ENCODE data around the gene UBE2E1. TPM values are rescaled to one million over a fixed set of nuclear protein-coding genes. Genes with fewer than 3 reads are reported as not detected.

Gene UBE2E1
- total and polyA plus RNA-seq, 10 donors: 62.6 to 106 (median 91.2) TPM

DNA sequence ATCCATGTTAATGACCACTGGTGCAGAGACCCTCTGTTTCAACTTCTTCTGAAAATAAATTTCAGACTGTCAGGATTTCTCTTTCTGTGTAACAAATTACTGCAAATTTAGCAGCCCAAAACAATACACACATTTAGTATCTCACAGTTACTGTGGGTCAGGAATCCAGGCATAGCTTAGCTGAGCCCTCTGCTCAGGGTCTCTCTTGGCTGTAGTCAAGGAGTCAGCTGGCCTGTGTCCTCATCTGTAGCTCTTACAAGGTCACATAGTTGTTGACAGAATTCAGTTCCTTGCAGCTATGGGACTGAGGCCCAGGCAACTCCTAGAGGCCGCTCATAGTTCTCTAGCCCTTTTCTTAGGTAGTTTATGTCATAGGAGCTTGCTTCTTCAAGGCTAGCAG, 59.2 kb downstream of the UBE2E1 start:
- no peak for TF ChIP-seq POLR2AphosphoS5 (IDR thresholded peaks at IDR 0.05)
- TF ChIP-seq POLR2A (IDR thresholded peaks at IDR 0.05): no peak
- TF ChIP-seq, protein P1, sequence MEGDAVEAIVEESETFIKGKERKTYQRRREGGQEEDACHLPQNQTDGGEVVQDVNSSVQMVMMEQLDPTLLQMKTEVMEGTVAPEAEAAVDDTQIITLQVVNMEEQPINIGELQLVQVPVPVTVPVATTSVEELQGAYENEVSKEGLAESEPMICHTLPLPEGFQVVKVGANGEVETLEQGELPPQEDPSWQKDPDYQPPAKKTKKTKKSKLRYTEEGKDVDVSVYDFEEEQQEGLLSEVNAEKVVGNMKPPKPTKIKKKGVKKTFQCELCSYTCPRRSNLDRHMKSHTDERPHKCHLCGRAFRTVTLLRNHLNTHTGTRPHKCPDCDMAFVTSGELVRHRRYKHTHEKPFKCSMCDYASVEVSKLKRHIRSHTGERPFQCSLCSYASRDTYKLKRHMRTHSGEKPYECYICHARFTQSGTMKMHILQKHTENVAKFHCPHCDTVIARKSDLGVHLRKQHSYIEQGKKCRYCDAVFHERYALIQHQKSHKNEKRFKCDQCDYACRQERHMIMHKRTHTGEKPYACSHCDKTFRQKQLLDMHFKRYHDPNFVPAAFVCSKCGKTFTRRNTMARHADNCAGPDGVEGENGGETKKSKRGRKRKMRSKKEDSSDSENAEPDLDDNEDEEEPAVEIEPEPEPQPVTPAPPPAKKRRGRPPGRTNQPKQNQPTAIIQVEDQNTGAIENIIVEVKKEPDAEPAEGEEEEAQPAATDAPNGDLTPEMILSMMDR (IDR thresholded peaks at IDR 0.05 in 8 of 11, conservative IDR thresholded peaks at IDR 0.05 in 3 of 11): no peak
- H3K4me1 ChIP-seq: peaks cover 23 to 84% (median 42%) of the 10 kb centered on the region in 6 donors
- no peaks in the 10 kb centered on the region for H3K9me3 ChIP-seq
- H3K36me3 ChIP-seq: peaks cover 0 to 11% (median 4%) of the 10 kb centered on the region in 6 donors
- H3K4me3 ChIP-seq: no peak overlapping the region
- no peak for DNase-seq
- intact Hi-C loops (cut with DNase I; ENCODE audit: low total_unique reads): no loop called here
- H3K27ac ChIP-seq: peak overlapping the region in 3 of 8 donors; percentile 4 to 19 (median 7)
- H3K27me3 ChIP-seq (replicated peaks in 1 of 7): no peaks in the 10 kb centered on the region
- 64 to 90% (median 84%) methylated on average over 1 of the region's 1 CpG for WGBS, 5 donors

- 61 to 73% (median 67%) methylated on average over 6 of the region's 6 CpGs for WGBS, 5 donors
- no peak for DNase-seq
These were observed 60.0 kb downstream of the UBE2E1 start for GRCh38 chr3:23865595-23866396.

GRCh38 chr3:23867400-23867799, 61.6 kb downstream of the UBE2E1 start:
- H3K36me3 ChIP-seq: no peaks in the 10 kb centered on the region
- no peak for DNase-seq

More at GRCh38 chr3:23865595-23866396, 60.0 kb downstream of the UBE2E1 start:
- Histone ChIP-seq H3K27me3 (replicated peaks in 1 of 7) (no peaks in the 10 kb centered on the region), H3K9me3 (no peaks in the 10 kb centered on the region), H3K27ac (peak overlapping the region in 5 of 8 donors; percentile 1 to 24 (median 11)), H3K36me3 (peaks cover 0 to 11% (median 4%) of the 10 kb centered on the region in 6 donors), H3K4me1 (peaks cover 19 to 83% (median 38%) of the 10 kb centered on the region in 6 donors), H3K4me3 (no peak overlapping the region)
- TF ChIP-seq POLR2AphosphoS5 (IDR thresholded peaks at IDR 0.05): peak in 1 of 3 donors; percentile 43
- TF ChIP-seq, protein P1 (IDR thresholded peaks at IDR 0.05 in 8 of 11, conservative IDR thresholded peaks at IDR 0.05 in 3 of 11): no peak
- intact Hi-C loops (cut with DNase I; ENCODE audit: low total_unique reads): no loop called here

GRCh38 chr3:23867838-23868237, 62.1 kb downstream of the UBE2E1 start:
- whole genome bisulfite sequencing, 5 donors: 91 to 100% (median 96%) methylated on average over 1 of the region's 1 CpG
- TF ChIP-seq POLR2AphosphoS5 (IDR thresholded peaks at IDR 0.05): no peak
- no peak for TF ChIP-seq POLR2A (IDR thresholded peaks at IDR 0.05)
- TF ChIP-seq, protein P1 (IDR thresholded peaks at IDR 0.05 in 8 of 11, conservative IDR thresholded peaks at IDR 0.05 in 3 of 11): no peak
- intact Hi-C loops (cut with DNase I; ENCODE audit: low total_unique reads): no loop called here
- Histone ChIP-seq H3K36me3 (no peaks in the 10 kb centered on the region), H3K4me1 (peaks cover 19 to 67% (median 36%) of the 10 kb centered on the region in 6 donors), H3K4me3 (no peak overlapping the region), H3K27ac (no peak overlapping the region), H3K27me3 (replicated peaks in 1 of 7) (no peaks in the 10 kb centered on the region), H3K9me3 (no peaks in the 10 kb centered on the region)
- no peak for DNase-seq

More at GRCh38 chr3:23867400-23867799, 61.6 kb downstream of the UBE2E1 start:
- intact Hi-C loops (cut with DNase I; ENCODE audit: low total_unique reads): no loop called here
- H3K27ac ChIP-seq: no peak overlapping the region
- H3K9me3 ChIP-seq: no peaks in the 10 kb centered on the region
- WGBS, 5 donors: 41 to 62% (median 44%) methylated on average over 1 of the region's 1 CpG
- H3K4me1 ChIP-seq: peaks cover 19 to 71% (median 36%) of the 10 kb centered on the region in 6 donors
- TF ChIP-seq POLR2A (IDR thresholded peaks at IDR 0.05) (no peak), POLR2AphosphoS5 (IDR thresholded peaks at IDR 0.05) (no peak)
- TF ChIP-seq, protein P1 (IDR thresholded peaks at IDR 0.05 in 8 of 11, conservative IDR thresholded peaks at IDR 0.05 in 3 of 11): no peak
- no peaks in the 10 kb centered on the region for H3K27me3 ChIP-seq (replicated peaks in 1 of 7)
- H3K4me3 ChIP-seq: no peak overlapping the region
